SU-DHL-6 (cell line): Measurements from ENCODE around the gene PDIA5.

Source experiments
- H2AFZ ChIP-seq: fragments of 200-600 bp; sonication (generic); 2 replicates; pipeline ENCODE4 v1.6.1; 2014; ENCODE audit warnings: low read depth, mild to moderate bottlenecking, moderate library complexity, mixed read lengths, antibody characterized with exemption, low read length; ENCODE audit not compliant: severe bottlenecking
- H3F3A ChIP-seq: fragments of 200-600 bp; shearing (Covaris generic); 2 replicates; pipeline ENCODE4 v1.6.0; 2016; ENCODE audit warnings: antibody characterized with exemption, mild to moderate bottlenecking; ENCODE audit not compliant: insufficient read depth
- H3K27ac ChIP-seq: fragments of 200-600 bp; sonication (generic); 2 replicates; pipeline ENCODE4 v1.5.1; 2016; ENCODE audit warnings: low read depth, mild to moderate bottlenecking, low read length, moderate library complexity, mixed read lengths
- H3K27me3 ChIP-seq: fragments of 200-600 bp; sonication (generic), shearing (Covaris generic); 2 replicates; pipeline ENCODE4 v1.6.0; 2014; ENCODE audit warnings: mild to moderate bottlenecking, low read length
- H3K36me3 ChIP-seq: fragments of 200-600 bp; sonication (generic); 2 replicates; pipeline ENCODE4 v1.6.1; 2014; ENCODE audit warnings: mild to moderate bottlenecking, low read length, mixed read lengths
- H3K4me2 ChIP-seq: fragments of 300-600, 200-600 bp; shearing (Covaris generic), sonication (generic); 2 replicates; pipeline ENCODE4 v1.6.0; 2014; ENCODE audit warnings: low read length, low read depth, mild to moderate bottlenecking; ENCODE audit not compliant: poor library complexity, severe bottlenecking
- H3K4me3 ChIP-seq: fragments of 200-600 bp; sonication (generic); 2 replicates; pipeline ENCODE4 v1.5.1; 2014; ENCODE audit warnings: antibody characterized with exemption, low read length, mild to moderate bottlenecking, mixed read lengths; ENCODE audit not compliant: insufficient read depth, poor library complexity, severe bottlenecking
- H3K79me2 ChIP-seq: fragments of 200-600 bp; sonication (generic); 2 replicates; pipeline ENCODE4 v1.6.1; 2014; ENCODE audit warnings: mild to moderate bottlenecking, low read length, moderate library complexity; ENCODE audit not compliant: insufficient read depth
- H3K9ac ChIP-seq: fragments of 200-600 bp; sonication (generic); 2 replicates; pipeline ENCODE4 v1.7.0; 2014; ENCODE audit warnings: mild to moderate bottlenecking, low read length
- H3K9me2 ChIP-seq: fragments of 200-600 bp; sonication (generic); replicated peaks from 2 replicates; pipeline ENCODE4 v1.6.1; 2014; ENCODE audit warnings: low read length; ENCODE audit not compliant: insufficient read depth
- H3K9me3 ChIP-seq: fragments of 200-600 bp; sonication (generic); 2 replicates; pipeline ENCODE4 v1.6.1; 2014; ENCODE audit warnings: low read length, mixed read lengths; ENCODE audit not compliant: insufficient read depth
- H4K20me1 ChIP-seq: fragments of 200-600 bp; sonication (generic); 2 replicates; pipeline ENCODE4 v1.6.1; 2014; ENCODE audit warnings: low read depth, mild to moderate bottlenecking, antibody characterized with exemption, low read length, moderate library complexity, mixed read lengths
- EZH2phosphoT487 ChIP-seq: fragments of 200-600 bp; sonication (generic), shearing (Covaris generic); conservative IDR thresholded peaks from 2 replicates; pipeline ENCODE4 v1.6.1; 2018; ENCODE audit warnings: mild to moderate bottlenecking, antibody characterized with exemption, low read length, moderate library complexity, mixed read lengths
- TF ChIP-seq, protein P1 (sequence below): fragments of 200-600 bp; sonication (generic); IDR thresholded peaks from one replicate; pipeline ENCODE4 v1.5.1; 2017; ENCODE audit warnings: antibody characterized with exemption, mild to moderate bottlenecking, low read length, moderate library complexity; ENCODE audit not compliant: insufficient read depth, poor library complexity, severe bottlenecking

Gene PDIA5

DNA sequence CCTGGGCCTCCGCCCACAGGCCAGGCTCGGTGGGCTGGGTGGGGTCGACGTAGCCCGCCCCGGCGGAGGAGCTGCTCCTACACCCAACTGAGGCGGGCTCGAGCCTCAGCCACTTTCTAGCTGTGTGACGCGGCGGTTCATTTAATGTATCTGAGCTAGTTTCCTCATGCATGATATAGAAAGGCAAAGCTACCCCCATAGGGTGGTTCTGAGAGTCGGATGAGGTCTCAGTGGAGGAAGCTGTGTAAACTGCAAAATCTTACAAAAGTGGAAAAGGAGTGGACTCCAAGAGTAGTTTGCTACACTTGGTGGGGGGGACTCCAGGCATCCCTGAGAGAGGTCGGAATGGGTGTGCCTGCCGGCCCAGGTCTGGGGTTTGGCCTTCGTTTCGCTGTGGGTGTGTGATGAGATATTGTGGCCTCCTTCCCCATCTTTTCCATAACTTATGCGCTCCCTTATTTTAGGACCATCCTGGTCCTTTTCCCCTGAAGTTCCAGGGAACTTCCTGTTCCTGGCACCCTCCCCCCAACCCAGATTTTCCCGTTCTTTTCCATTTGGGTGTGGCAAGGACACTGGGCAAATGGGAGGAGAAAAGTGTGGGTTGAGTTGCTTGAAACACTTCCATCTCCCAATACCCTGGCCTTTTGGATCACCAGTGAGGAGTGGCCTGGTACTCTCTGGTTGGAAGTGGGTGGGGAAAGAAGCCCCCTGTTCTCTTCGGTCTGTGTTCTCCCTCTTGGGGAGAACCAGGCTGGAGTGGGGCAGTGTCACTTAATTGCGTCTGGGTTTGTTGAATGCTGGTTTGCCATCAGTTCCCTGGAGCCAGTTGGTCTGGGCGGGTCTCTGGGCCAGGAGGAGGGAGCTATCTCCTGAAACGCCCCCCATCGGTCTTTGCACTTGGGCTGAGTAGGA is 1.1 kb downstream of the PDIA5 start:
- no peak overlapping the region for H3K27ac ChIP-seq
- peak overlapping the region; percentile 49 for H2AFZ ChIP-seq
- no peaks in the 10 kb centered on the region for H3K27me3 ChIP-seq
- TF ChIP-seq, protein P1, sequence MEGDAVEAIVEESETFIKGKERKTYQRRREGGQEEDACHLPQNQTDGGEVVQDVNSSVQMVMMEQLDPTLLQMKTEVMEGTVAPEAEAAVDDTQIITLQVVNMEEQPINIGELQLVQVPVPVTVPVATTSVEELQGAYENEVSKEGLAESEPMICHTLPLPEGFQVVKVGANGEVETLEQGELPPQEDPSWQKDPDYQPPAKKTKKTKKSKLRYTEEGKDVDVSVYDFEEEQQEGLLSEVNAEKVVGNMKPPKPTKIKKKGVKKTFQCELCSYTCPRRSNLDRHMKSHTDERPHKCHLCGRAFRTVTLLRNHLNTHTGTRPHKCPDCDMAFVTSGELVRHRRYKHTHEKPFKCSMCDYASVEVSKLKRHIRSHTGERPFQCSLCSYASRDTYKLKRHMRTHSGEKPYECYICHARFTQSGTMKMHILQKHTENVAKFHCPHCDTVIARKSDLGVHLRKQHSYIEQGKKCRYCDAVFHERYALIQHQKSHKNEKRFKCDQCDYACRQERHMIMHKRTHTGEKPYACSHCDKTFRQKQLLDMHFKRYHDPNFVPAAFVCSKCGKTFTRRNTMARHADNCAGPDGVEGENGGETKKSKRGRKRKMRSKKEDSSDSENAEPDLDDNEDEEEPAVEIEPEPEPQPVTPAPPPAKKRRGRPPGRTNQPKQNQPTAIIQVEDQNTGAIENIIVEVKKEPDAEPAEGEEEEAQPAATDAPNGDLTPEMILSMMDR: no peak
- TF ChIP-seq EZH2phosphoT487: no peak
- H3K9ac ChIP-seq: peak overlapping the region; percentile 77
- H3K9me3 ChIP-seq: no peaks in the 10 kb centered on the region
- H3K79me2 ChIP-seq: peaks cover 35% of the 10 kb centered on the region
- no peaks in the 10 kb centered on the region for H3F3A ChIP-seq
- peaks cover 3% of the 10 kb centered on the region; the same call in 1 of the 2 replicates for H4K20me1 ChIP-seq
- H3K4me2 ChIP-seq: peak overlapping the region; percentile 73
- peak overlapping the region; percentile 78 for H3K4me3 ChIP-seq
- H3K9me2 ChIP-seq: no peaks in the 10 kb centered on the region
- H3K36me3 ChIP-seq: no peaks in the 10 kb centered on the region

- H3K79me2 ChIP-seq: peaks cover 35% of the 10 kb centered on the region
Observed at GRCh38 chr3:123068601-123069381, 2.0 kb downstream of the PDIA5 start.

DNA sequence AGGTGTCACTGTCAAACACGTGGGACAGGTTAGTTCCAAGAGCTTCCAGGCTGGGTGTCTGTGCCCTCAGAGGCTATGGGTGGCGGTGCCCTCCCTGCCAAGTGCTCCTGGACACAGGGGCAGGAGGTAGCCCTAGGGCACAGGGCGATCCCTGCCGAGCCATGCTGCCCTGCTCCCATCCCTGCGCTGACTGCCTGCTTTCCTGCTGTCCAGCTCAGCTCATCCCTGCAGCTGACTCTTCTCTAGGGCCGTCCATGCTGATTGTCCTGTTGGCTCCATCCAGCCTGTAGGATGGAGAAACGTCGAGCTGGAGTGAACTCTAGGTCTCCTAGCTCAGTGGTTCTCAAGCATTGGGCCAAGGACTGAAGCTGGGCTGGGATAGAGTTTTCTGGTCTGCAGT is 3.7 kb downstream of the PDIA5 start:
- H2AFZ ChIP-seq: no peak overlapping the region
- H3K27me3 ChIP-seq: no peaks in the 10 kb centered on the region
- no peak overlapping the region for H3K9ac ChIP-seq
- H3K4me3 ChIP-seq: no peak overlapping the region
- no peaks in the 10 kb centered on the region for H3K36me3 ChIP-seq
- H3K9me3 ChIP-seq: no peaks in the 10 kb centered on the region
- H3K79me2 ChIP-seq: peaks cover 35% of the 10 kb centered on the region
- H3K27ac ChIP-seq: no peak overlapping the region
- H3K4me2 ChIP-seq: no peak overlapping the region
- H3K9me2 ChIP-seq: no peaks in the 10 kb centered on the region
- no peak for TF ChIP-seq EZH2phosphoT487
- TF ChIP-seq, protein P1: no peak
- H3F3A ChIP-seq: no peaks in the 10 kb centered on the region
- peaks cover 9% of the 10 kb centered on the region; the same call in 1 of the 2 replicates for H4K20me1 ChIP-seq

More at GRCh38 chr3:123068601-123069381, 2.0 kb downstream of the PDIA5 start:
- TF ChIP-seq, protein P1: no peak
- no peak for TF ChIP-seq EZH2phosphoT487
- H3K4me3 ChIP-seq: no peak overlapping the region
- peak overlapping the region; percentile 73 for H3K4me2 ChIP-seq
- 0 out of 2 replicates have a peak overlapping the region, but pooled peaks have one; percentile 77 for H3K9ac ChIP-seq
- H3K9me3 ChIP-seq: no peaks in the 10 kb centered on the region
- H3K27ac ChIP-seq: no peak overlapping the region
- H4K20me1 ChIP-seq: peaks cover 3% of the 10 kb centered on the region; the same call in 1 of the 2 replicates
- H2AFZ ChIP-seq: no peak overlapping the region
- H3K27me3 ChIP-seq: no peaks in the 10 kb centered on the region
- no peaks in the 10 kb centered on the region for H3F3A ChIP-seq
- H3K36me3 ChIP-seq: no peaks in the 10 kb centered on the region
- H3K9me2 ChIP-seq: no peaks in the 10 kb centered on the region
